ENCODE results near the gene KLK14. TPM values are rescaled to one million over a fixed set of nuclear protein-coding genes. Genes with fewer than 3 reads are reported as not detected.

The KLK14 gene
- polyA plus RNA-seq, 1 donor (not counting 4 experiments of a cell fraction or from before 2014, with no cell fraction given), result 0.05 TPM

DNA sequence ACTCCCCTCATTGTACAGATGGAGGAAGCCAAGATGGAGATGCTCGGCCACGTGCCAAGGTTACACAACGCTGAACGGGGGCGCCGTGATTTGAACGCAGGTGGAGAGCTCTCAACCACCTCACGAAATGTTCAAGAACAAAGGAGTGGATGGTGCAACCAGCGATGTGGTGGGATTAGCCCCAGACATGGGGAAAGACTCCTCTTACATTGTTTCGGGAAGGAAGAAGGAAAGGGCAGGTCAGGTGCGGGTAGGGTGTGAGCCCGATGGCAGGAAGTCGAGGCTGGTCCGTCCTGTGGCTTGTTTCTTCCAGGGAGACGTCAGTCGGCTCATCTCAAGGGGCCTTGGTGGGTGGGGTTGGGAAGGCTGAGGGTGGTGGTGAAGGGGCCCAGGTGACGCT, 7.1 kb upstream of the KLK14 start:
- Histone ChIP-seq H3K27me3 (ENCODE audit: control insufficient read depth, extremely low read depth, insufficient read depth, low read length) (no peaks in the 10 kb centered on the region), H3K9ac (ENCODE audit: control insufficient read depth, extremely low read depth, insufficient read depth, low read length) (no peak overlapping the region), H4K20me1 (ENCODE audit: control insufficient read depth, extremely low read depth, insufficient read depth, low read length) (no peaks in the 10 kb centered on the region), H3K4me1 (ENCODE audit: control insufficient read depth, extremely low read depth, insufficient read depth, low read length) (peaks cover 12% of the 10 kb centered on the region), H3K9me1 (ENCODE audit: control insufficient read depth, extremely low read depth, insufficient read depth, low read length) (no peaks in the 10 kb centered on the region), H3K4me3 (ENCODE audit: control insufficient read depth in 2 of 3, extremely low read depth in 1 of 3, insufficient read depth in 2 of 3, low read depth in 1 of 3, low read length in 3 of 3) (no peak overlapping the region), H3K9me3 (ENCODE audit: control insufficient read depth, low read depth, low read length) (no peaks in the 10 kb centered on the region), H3K36me3 (ENCODE audit: control insufficient read depth in 2 of 2, extremely low read depth in 1 of 2, insufficient read depth in 2 of 2, low read length in 2 of 2) (no peaks in the 10 kb centered on the region), H2AFZ (ENCODE audit: control insufficient read depth, low read length) (no peak overlapping the region), H3K79me2 (ENCODE audit: control insufficient read depth, insufficient read depth, low read length) (no peaks in the 10 kb centered on the region), H3K27ac (ENCODE audit: control insufficient read depth, insufficient read depth, low read length) (no peak overlapping the region), H3K4me2 (ENCODE audit: control insufficient read depth, extremely low read depth, insufficient read depth, low read depth, low read length) (no peak overlapping the region)
- TF ChIP-seq, protein P1, sequence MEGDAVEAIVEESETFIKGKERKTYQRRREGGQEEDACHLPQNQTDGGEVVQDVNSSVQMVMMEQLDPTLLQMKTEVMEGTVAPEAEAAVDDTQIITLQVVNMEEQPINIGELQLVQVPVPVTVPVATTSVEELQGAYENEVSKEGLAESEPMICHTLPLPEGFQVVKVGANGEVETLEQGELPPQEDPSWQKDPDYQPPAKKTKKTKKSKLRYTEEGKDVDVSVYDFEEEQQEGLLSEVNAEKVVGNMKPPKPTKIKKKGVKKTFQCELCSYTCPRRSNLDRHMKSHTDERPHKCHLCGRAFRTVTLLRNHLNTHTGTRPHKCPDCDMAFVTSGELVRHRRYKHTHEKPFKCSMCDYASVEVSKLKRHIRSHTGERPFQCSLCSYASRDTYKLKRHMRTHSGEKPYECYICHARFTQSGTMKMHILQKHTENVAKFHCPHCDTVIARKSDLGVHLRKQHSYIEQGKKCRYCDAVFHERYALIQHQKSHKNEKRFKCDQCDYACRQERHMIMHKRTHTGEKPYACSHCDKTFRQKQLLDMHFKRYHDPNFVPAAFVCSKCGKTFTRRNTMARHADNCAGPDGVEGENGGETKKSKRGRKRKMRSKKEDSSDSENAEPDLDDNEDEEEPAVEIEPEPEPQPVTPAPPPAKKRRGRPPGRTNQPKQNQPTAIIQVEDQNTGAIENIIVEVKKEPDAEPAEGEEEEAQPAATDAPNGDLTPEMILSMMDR (optimal IDR thresholded peaks at IDR 0.05 in 1 of 3, IDR thresholded peaks at IDR 0.05 in 1 of 3, conservative IDR thresholded peaks at IDR 0.05 in 1 of 3; ENCODE audit: extremely low read depth in 1 of 3, insufficient read depth in 2 of 3, low read length in 3 of 3), result no peak
- no peak for TF ChIP-seq EZH2 (IDR thresholded peaks at IDR 0.05; ENCODE audit: low read length)
- dilution Hi-C loops (cut with MboI; ENCODE audit: extremely low pct_ligation_motif_present, low sequenced_read_pairs), result no loop called here
- FAIRE-seq, result no peak
- DNase-seq (ENCODE audit: low read depth, low spot score), result no peak

DNA sequence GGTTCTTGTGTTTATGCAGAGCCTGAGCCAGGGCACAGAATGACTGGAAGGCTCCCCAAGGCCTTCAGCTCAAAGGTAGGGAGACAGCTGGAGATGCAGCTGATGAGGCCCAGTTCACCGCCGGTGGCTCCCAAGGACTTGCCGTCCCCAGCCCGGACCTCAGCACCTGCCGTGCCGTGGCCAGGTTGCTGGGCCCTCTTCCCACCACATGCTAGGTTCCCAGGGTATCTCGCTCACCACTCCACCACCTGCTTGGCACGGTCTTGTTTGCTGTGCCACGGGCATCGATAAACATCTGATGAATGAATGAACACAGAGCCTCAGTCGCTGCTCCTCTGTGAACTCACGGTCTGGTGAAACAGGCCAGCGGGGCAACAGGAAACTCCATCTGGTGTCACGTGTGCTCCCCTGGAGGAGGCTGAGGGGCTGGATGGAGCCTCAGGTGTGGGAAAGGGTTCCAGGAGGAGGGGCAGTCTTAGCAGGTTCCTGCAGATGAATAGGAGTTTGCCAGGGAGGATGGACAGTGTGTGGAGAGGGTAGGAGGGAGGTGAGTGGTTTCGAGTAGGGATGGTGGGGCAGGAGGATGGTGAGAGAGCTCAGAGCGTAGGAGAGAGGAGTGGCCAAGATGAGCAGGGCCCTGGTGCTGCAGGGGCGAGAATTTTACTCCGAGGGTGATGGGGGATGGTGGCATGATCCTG, 3.6 kb upstream of the KLK14 start:
- no peaks in the 10 kb centered on the region for H3K9me1 ChIP-seq (ENCODE audit: control insufficient read depth, extremely low read depth, insufficient read depth, low read length)
- no peak for DNase-seq (ENCODE audit: low read depth, low spot score)
- dilution Hi-C loops (cut with MboI; ENCODE audit: extremely low pct_ligation_motif_present, low sequenced_read_pairs), result no loop called here
- no peaks in the 10 kb centered on the region for H4K20me1 ChIP-seq (ENCODE audit: control insufficient read depth, extremely low read depth, insufficient read depth, low read length)
- H3K9ac ChIP-seq (ENCODE audit: control insufficient read depth, extremely low read depth, insufficient read depth, low read length), result no peak overlapping the region
- no peaks in the 10 kb centered on the region for H3K9me3 ChIP-seq (ENCODE audit: control insufficient read depth, low read depth, low read length)
- no peaks in the 10 kb centered on the region for H3K4me1 ChIP-seq (ENCODE audit: control insufficient read depth, extremely low read depth, insufficient read depth, low read length)
- no peak overlapping the region for H3K27ac ChIP-seq (ENCODE audit: control insufficient read depth, insufficient read depth, low read length)
- FAIRE-seq, result no peak
- H3K4me2 ChIP-seq (ENCODE audit: control insufficient read depth, extremely low read depth, insufficient read depth, low read depth, low read length), result no peak overlapping the region
- TF ChIP-seq, protein P1 (optimal IDR thresholded peaks at IDR 0.05 in 1 of 3, IDR thresholded peaks at IDR 0.05 in 1 of 3, conservative IDR thresholded peaks at IDR 0.05 in 1 of 3; ENCODE audit: extremely low read depth in 1 of 3, insufficient read depth in 2 of 3, low read length in 3 of 3), result no peak
- no peak for TF ChIP-seq EZH2 (IDR thresholded peaks at IDR 0.05; ENCODE audit: low read length)
- no peaks in the 10 kb centered on the region for H3K36me3 ChIP-seq (ENCODE audit: control insufficient read depth in 2 of 2, extremely low read depth in 1 of 2, insufficient read depth in 2 of 2, low read length in 2 of 2)
- H2AFZ ChIP-seq (ENCODE audit: control insufficient read depth, low read length), result no peak overlapping the region
- no peaks in the 10 kb centered on the region for H3K27me3 ChIP-seq (ENCODE audit: control insufficient read depth, extremely low read depth, insufficient read depth, low read length)
- H3K4me3 ChIP-seq (ENCODE audit: control insufficient read depth in 2 of 3, extremely low read depth in 1 of 3, insufficient read depth in 2 of 3, low read depth in 1 of 3, low read length in 3 of 3), result no peak overlapping the region
- H3K79me2 ChIP-seq (ENCODE audit: control insufficient read depth, insufficient read depth, low read length), result no peaks in the 10 kb centered on the region
